Pancreas (tissue), 10 donors: Measurements from ENCODE around the gene ATP9B. TPM values are rescaled to one million over a fixed set of nuclear protein-coding genes. Genes with fewer than 3 reads are reported as not detected.
A peak's percentile ranks its signal among the peaks of the same experiment; 100 is the strongest.

ENCODE experiments used
- ATAC-seq, 4 donors: fragments of 200-7000 bp; cut with Tn5 transposase; one replicate each; pipeline versions ENCODE4 v1.8.0 to v1.9.1; 2020; ENCODE audit warnings: mild to moderate bottlenecking in 4 of 4, moderate library complexity in 4 of 4
- DNase-seq, 6 donors: peaks; one replicate each; pipeline ENCODE4 v3.0.0-alpha.2; 2020
- FAIRE-seq: peaks from 2 replicates; lab custom pipeline; 2012; peaks lifted over from hg19 to GRCh38; lab: Jason Lieb, UNC
- H3K27ac ChIP-seq, 4 donors: fragments of 200-600 bp; sonication (generic); 1 replicate in 3 of 4; 2 replicates in 1 of 4; pipeline versions ENCODE4 v1.5.0 to v1.8.0; 2020
- H3K27me3 ChIP-seq, 4 donors: fragments of 200-600 bp; one replicate each; pipeline ENCODE4 v1.8.0; 2021
- H3K36me3 ChIP-seq, 3 donors: fragments of 200-600 bp; sonication (generic) in 1 of 3; one replicate each; pipeline versions ENCODE4 v1.5.0 to v1.8.0; 2020 to 2021
- H3K4me1 ChIP-seq, 3 donors: fragments of 200-600 bp; one replicate each; pipeline ENCODE4 v1.8.0; 2021
- H3K4me3 ChIP-seq, 4 donors: fragments of 200-600 bp; sonication (generic) in 2 of 4; one replicate each; pipeline versions ENCODE4 v1.5.0 to v1.8.0; 2020 to 2021
- H3K9me3 ChIP-seq, 4 donors: fragments of 200-600 bp; one replicate each; pipeline ENCODE4 v1.8.0; 2021
- WGBS, 2 donors: extraction: QIAGEN DNeasy Blood & Tissue Kit; methylation state at CpG; one replicate each; pipeline ENCODE4 v1.1.7; 2013; 5-methylcytosine and 5-hydroxymethylcytosine counted together
- intact Hi-C, 3 donors: fragments of 100-400 bp; cut with DNase I; formaldehyde crosslinking; loops; one replicate each; pipeline versions ENCODE4 v1.11.1 to v1.14.2; 2022
- polyA plus RNA-seq, 2 donors: library from polyadenylated mRNA; stranded (reverse); fragments of 200-250 nt; gene quantifications; one replicate each; pipeline ENCODE4 v1.2.3, GENCODE V29; 2013
- total RNA-seq, 6 donors: library from RNA; stranded (reverse); fragmentation: NEBNext Ultra II Directional in 4 of 6; extraction: Animal tissue kit (Norgen Biotek cat#: 25700) in 4 of 6; gene quantifications; one replicate each; pipeline versions ENCODE4 v1.2.1 to v1.2.4, GENCODE V29; 2021 to 2023
- TF ChIP-seq, protein P1 (sequence below), 4 donors: fragments of 200-600 bp; sonication (generic) in 3 of 4; IDR thresholded peaks; one replicate each; pipeline versions ENCODE4 v1.5.0 to v1.8.0; 2021; ENCODE audit warnings: antibody characterized with exemption in 4 of 4
- donor health status: healthy with polysubstance abuse.
- donor health status: DM: no; HTN: no; CAD: no; lungs with moderate emphysema.
- donor health status: DM: no; HTN: no; CAD: no.
- donor health status: control.
- donor health status: control.
- donor health status: Bipolar disorder and iron deficiency.
- donor health status: DM: yes; HTN: yes; CAD: no.
- donor health status: DM: no; HTN: no; CAD: no.
- donor health status: DM: no; HTN: no; CAD: no.
- donor health status: DM: yes; HTN: yes; CAD: no.

Gene ATP9B
- total and polyA plus RNA-seq, 8 donors, result 10.2 to 19.0 (median 15.5) TPM

DNA sequence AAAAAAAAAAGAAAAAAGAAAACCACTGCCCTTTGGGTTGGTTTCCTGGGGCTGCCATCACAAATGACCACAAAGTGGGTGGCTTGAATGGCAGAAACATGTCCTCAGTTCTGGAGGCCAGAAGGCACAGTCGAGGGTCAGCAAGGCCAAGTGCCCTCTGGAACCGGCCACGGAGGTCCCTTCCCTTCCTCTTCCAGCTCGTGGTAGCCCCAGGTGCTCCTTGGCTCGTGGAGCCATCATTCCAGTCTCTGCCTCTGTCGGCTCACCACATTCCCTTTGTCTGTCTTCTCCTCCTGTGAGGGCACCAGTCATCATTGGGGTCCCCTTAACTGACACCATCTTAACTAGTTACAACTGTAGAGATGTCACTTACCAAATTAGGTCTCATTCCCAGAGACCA is 318.0 kb downstream of the ATP9B start:
- peaks cover 0 to 25% (median 3%) of the 10 kb centered on the region in 4 donors for H3K27me3 ChIP-seq
- intact Hi-C loops, result no loop called here
- 40 to 49% methylated on average over 6 of the region's 6 CpGs for WGBS, 2 donors
- no peaks in the 10 kb centered on the region for H3K36me3 ChIP-seq
- no peak overlapping the region for H3K4me3 ChIP-seq
- no peaks in the 10 kb centered on the region for H3K9me3 ChIP-seq
- TF ChIP-seq, protein P1, sequence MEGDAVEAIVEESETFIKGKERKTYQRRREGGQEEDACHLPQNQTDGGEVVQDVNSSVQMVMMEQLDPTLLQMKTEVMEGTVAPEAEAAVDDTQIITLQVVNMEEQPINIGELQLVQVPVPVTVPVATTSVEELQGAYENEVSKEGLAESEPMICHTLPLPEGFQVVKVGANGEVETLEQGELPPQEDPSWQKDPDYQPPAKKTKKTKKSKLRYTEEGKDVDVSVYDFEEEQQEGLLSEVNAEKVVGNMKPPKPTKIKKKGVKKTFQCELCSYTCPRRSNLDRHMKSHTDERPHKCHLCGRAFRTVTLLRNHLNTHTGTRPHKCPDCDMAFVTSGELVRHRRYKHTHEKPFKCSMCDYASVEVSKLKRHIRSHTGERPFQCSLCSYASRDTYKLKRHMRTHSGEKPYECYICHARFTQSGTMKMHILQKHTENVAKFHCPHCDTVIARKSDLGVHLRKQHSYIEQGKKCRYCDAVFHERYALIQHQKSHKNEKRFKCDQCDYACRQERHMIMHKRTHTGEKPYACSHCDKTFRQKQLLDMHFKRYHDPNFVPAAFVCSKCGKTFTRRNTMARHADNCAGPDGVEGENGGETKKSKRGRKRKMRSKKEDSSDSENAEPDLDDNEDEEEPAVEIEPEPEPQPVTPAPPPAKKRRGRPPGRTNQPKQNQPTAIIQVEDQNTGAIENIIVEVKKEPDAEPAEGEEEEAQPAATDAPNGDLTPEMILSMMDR (IDR thresholded peaks at IDR 0.05), result no peak
- no peak for ATAC-seq
- H3K4me1 ChIP-seq, result no peaks in the 10 kb centered on the region
- FAIRE-seq, result no peak
- DNase-seq, result peak in 1 of 6 donors; percentile 24
- no peak overlapping the region for H3K27ac ChIP-seq

DNA sequence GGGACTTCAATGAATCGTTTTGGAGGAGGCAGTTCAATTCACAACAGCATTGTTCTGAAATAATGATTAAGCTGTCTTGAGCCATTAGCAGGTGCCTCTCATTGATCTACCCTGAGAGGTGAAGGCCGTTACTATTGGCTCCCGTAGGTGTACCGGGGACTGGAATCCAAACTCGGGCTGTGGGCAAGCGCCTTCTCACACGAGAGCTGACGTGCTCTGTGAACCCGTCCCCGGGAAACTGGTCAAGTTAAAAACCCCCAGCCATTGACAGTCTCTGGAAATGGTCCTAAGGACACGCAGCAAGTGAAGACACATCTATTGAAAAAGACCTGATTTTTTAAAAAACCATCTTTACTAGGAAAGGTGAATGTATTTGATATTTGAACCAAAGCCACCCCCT is 318.4 kb downstream of the ATP9B start:
- no peak for DNase-seq
- no peaks in the 10 kb centered on the region for H3K4me1 ChIP-seq
- H3K27me3 ChIP-seq, result peaks cover 0 to 27% (median 3%) of the 10 kb centered on the region in 4 donors
- H3K27ac ChIP-seq, result no peak overlapping the region
- TF ChIP-seq, protein P1 (IDR thresholded peaks at IDR 0.05), result no peak
- intact Hi-C loops, result no loop called here
- ATAC-seq, result peak in 1 of 4 donors; percentile 29
- no peak for FAIRE-seq
- WGBS, 2 donors, result 12 to 13% methylated on average over 11 of the region's 11 CpGs
- H3K9me3 ChIP-seq, result no peaks in the 10 kb centered on the region
- H3K4me3 ChIP-seq, result no peak overlapping the region
- no peaks in the 10 kb centered on the region for H3K36me3 ChIP-seq

DNA sequence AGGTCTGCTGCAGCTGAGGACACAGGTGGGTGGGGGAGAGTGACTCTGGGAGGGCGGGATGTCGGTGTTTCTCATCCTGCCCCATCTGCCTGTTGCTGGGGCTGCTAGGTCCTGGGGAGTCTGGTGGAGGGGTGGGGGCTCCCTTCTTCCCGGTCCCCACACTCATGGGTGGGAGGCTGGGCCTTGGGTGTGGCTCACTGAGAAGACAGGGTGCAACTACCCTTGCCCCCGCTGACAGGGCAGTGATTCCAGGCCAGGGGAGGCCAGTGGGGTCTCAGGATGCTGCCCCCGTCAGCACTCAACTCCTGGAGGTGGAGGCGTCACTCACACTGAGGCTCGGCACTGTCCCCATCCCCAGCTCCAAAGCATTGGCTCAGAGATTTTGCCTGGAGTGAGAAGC is 318.8 kb downstream of the ATP9B start:
- no peak overlapping the region for H3K4me3 ChIP-seq
- WGBS, 2 donors, result 35 to 46% methylated on average over 7 of the region's 7 CpGs
- no peak for ATAC-seq
- FAIRE-seq, result no peak
- peaks cover 0 to 2% (median 0%) of the 10 kb centered on the region in 3 donors for H3K4me1 ChIP-seq
- DNase-seq, result peak in 1 of 6 donors; percentile 49
- intact Hi-C loops, result no loop called here
- H3K36me3 ChIP-seq, result no peaks in the 10 kb centered on the region
- no peaks in the 10 kb centered on the region for H3K9me3 ChIP-seq
- TF ChIP-seq, protein P1 (IDR thresholded peaks at IDR 0.05), result no peak
- peaks cover 0 to 27% (median 3%) of the 10 kb centered on the region in 4 donors for H3K27me3 ChIP-seq
- H3K27ac ChIP-seq, result no peak overlapping the region

DNA sequence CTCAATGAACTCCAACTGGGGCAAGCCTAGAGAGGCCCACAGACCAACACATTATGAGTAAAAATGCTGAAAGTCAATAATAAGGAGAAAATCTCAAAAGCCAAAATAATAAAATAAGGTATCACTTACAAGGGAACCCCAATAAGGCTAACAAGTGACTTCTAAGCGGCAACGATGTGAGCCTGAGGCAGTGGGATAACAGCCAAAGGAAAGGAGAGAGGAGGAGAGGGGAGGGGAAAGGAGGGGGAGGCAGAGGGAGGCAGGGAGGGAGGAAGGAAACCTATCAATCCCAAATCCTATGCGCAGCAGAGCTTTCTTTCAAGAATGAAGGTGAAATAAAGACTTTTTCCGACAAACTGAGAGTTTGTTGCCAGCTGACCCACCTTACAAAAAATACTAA is 320.5 kb downstream of the ATP9B start:
- FAIRE-seq, result no peak
- Histone ChIP-seq H3K4me3 (no peak overlapping the region), H3K27ac (no peak overlapping the region), H3K9me3 (no peaks in the 10 kb centered on the region), H3K36me3 (no peaks in the 10 kb centered on the region), H3K4me1 (peaks cover 0 to 9% (median 5%) of the 10 kb centered on the region in 3 donors), H3K27me3 (peaks cover 0 to 27% (median 3%) of the 10 kb centered on the region in 4 donors)
- TF ChIP-seq, protein P1 (IDR thresholded peaks at IDR 0.05), result no peak
- no peak for ATAC-seq
- intact Hi-C loops, result no loop called here
- no peak for DNase-seq
- 34 to 52% methylated on average over 4 of the region's 4 CpGs for WGBS, 2 donors

DNA sequence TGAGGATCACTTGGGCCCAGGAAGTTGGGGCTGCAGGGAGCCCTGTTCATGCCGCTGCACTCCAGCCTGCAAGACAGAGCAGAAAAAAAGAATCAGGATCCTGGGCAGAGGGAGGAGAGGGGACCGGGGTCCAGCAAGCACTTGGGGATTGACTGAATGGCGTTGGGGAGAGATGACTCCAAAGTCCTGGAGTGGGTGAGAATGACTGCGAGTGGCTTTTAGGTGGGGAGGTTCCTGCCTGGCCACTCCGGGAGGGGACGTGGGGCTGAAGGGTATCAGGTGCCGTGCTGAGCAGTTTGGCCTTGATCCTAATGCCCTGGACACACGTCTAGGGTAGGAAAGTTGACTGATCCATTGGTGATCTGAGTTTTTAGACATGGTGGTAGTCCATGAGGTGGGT is 323.0 kb downstream of the ATP9B start:
- ATAC-seq, result no peak

More for the DNA sequence above, 323.0 kb downstream of the ATP9B start:
- WGBS, 2 donors, result 55 to 60% methylated on average over 8 of the region's 8 CpGs
- intact Hi-C loops, result no loop called here
- TF ChIP-seq, protein P1 (IDR thresholded peaks at IDR 0.05), result no peak
- Histone ChIP-seq H3K36me3 (no peaks in the 10 kb centered on the region), H3K27ac (no peak overlapping the region), H3K27me3 (peaks cover 0 to 24% (median 3%) of the 10 kb centered on the region in 4 donors), H3K4me3 (no peak overlapping the region), H3K9me3 (no peaks in the 10 kb centered on the region), H3K4me1 (peaks cover 0 to 14% (median 10%) of the 10 kb centered on the region in 3 donors)
- FAIRE-seq (no peak), DNase-seq (peak in 1 of 6 donors; percentile 24)
